Placental epithelial cell (primary cell): ENCODE data around the gene MAEA. TPM values are rescaled to one million over a fixed set of nuclear protein-coding genes. Genes with fewer than 3 reads are reported as not detected.

Experiments used
- total RNA-seq: library from RNA; depleted of rRNA; stranded (reverse); fragments of >200 nt; gene quantifications from 2 replicates; pipeline ENCODE4 v1.2.3, GENCODE V29; 2012

The MAEA gene
- total RNA-seq, result 67.1 and 96.6 TPM in 2 replicates

GRCh38 chr4:1289207-1290164 lies at the start of gene MAEA:
Gene MAEA, plus strand, starts transcription at chr4:1289891. Its CDS starts 23 bp downstream, at chr4:1289914.

GRCh38 chr4:1248245-1249147 lies 41.2 kb upstream of the MAEA start, which contains the start of gene CTBP1:
Gene CTBP1, minus strand, starts transcription at chr4:1249130. Its CDS starts 7,799 bp downstream, at chr4:1241331.

GRCh38 chr4:1346781-1347409 lies 57.2 kb downstream of the MAEA start, which contains the start of gene UVSSA:
Gene UVSSA, plus strand, starts transcription at chr4:1347208. Its CDS starts 884 bp downstream, at chr4:1348092.

Other genes with a start within 250 kb of the MAEA start
- 1.2 and 1.6 TPM in 2 replicates for gene RNF212, start 176.3 kb upstream of the MAEA start, total RNA-seq
- 5.0 and 10.6 TPM in 2 replicates for gene SPON2, start 117.3 kb upstream of the MAEA start, total RNA-seq
- 246 and 376 TPM in 2 replicates for gene CTBP1, start 40.8 kb upstream of the MAEA start, total RNA-seq
- gene UVSSA, start 57.3 kb downstream of the MAEA start, total RNA-seq, result 14.9 and 18.1 TPM in 2 replicates
- gene NKX1-1, start 116.6 kb downstream of the MAEA start, total RNA-seq, result not detected in 2 replicates